ENCODE measurements around the gene FIBCD1.

The FIBCD1 gene

GRCh38 chr9:130890124-130890523, 48.9 kb downstream of the FIBCD1 start:
- no peak for TF ChIP-seq CTCF (IDR thresholded peaks at IDR 0.05; ENCODE audit: extremely low read depth, insufficient read depth, missing control alignments)
- DNase-seq (ENCODE audit: low spot score), result no peak
- in situ Hi-C loops (cut with MboI; ENCODE audit: low pct_unique_long_range_greater_than_20kb, low sequenced_read_pairs, unreplicated experiment), result no loop called here

- DNase-seq (ENCODE audit: low spot score), result no peak
- in situ Hi-C loops (cut with MboI; ENCODE audit: low pct_unique_long_range_greater_than_20kb, low sequenced_read_pairs, unreplicated experiment), result no loop called here
- TF ChIP-seq CTCF (IDR thresholded peaks at IDR 0.05; ENCODE audit: extremely low read depth, insufficient read depth, missing control alignments), result no peak
These were observed 50.7 kb downstream of the FIBCD1 start for GRCh38 chr9:130888146-130888885.

GRCh38 chr9:130887494-130888144, 51.4 kb downstream of the FIBCD1 start:
- TF ChIP-seq CTCF (IDR thresholded peaks at IDR 0.05; ENCODE audit: extremely low read depth, insufficient read depth, missing control alignments), result no peak
- DNase-seq (ENCODE audit: low spot score), result no peak
- in situ Hi-C loops (cut with MboI; ENCODE audit: low pct_unique_long_range_greater_than_20kb, low sequenced_read_pairs, unreplicated experiment), result no loop called here

- in situ Hi-C loops (cut with MboI; ENCODE audit: low pct_unique_long_range_greater_than_20kb, low sequenced_read_pairs, unreplicated experiment), result no loop called here
- no peak for DNase-seq (ENCODE audit: low spot score)
- no peak for TF ChIP-seq CTCF (IDR thresholded peaks at IDR 0.05; ENCODE audit: extremely low read depth, insufficient read depth, missing control alignments)
These were observed 52.1 kb downstream of the FIBCD1 start for GRCh38 chr9:130886981-130887380.

GRCh38 chr9:130885484-130886375, 53.3 kb downstream of the FIBCD1 start:
- in situ Hi-C loops (cut with MboI; ENCODE audit: low pct_unique_long_range_greater_than_20kb, low sequenced_read_pairs, unreplicated experiment), result no loop called here
- TF ChIP-seq CTCF (IDR thresholded peaks at IDR 0.05; ENCODE audit: extremely low read depth, insufficient read depth, missing control alignments), result no peak
- no peak for DNase-seq (ENCODE audit: low spot score)
